ENCODE results near the gene ARHGAP24. TPM values are rescaled to one million over a fixed set of nuclear protein-coding genes. Genes with fewer than 3 reads are reported as not detected.
"Not testable (repeated sequence)": the region's sequence is repeated elsewhere in the genome, so short reads cannot be mapped to it uniquely, and the experiment has no call there.

The ARHGAP24 gene
- total and polyA plus RNA-seq, 2 experiments from 2014 or later, result 19.5 to 29.6 TPM

GRCh38 chr4:85901500-85901899, 426.6 kb downstream of the ARHGAP24 start:
- H3K4me2 ChIP-seq, result no peak overlapping the region
- H3K27me3 ChIP-seq, result no peaks in the 10 kb centered on the region
- H3K9me3 ChIP-seq (ENCODE audit: low read depth), result no peaks in the 10 kb centered on the region
- no peak for DNase-seq (ENCODE audit: low spot score)
- no peaks in the 10 kb centered on the region for H3K9me2 ChIP-seq (replicated peaks; ENCODE audit: insufficient read depth)
- no peaks in the 10 kb centered on the region for H3K79me2 ChIP-seq
- H4K20me1 ChIP-seq (ENCODE audit: insufficient read depth, poor library complexity, severe bottlenecking), result no peaks in the 10 kb centered on the region
- H2AFZ ChIP-seq, result no peak overlapping the region
- H3K4me3 ChIP-seq, result no peak overlapping the region
- no peaks in the 10 kb centered on the region for H3K4me1 ChIP-seq (ENCODE audit: insufficient read depth)
- no peak overlapping the region for H3K27ac ChIP-seq
- TF ChIP-seq EZH2 (IDR thresholded peaks at IDR 0.05; ENCODE audit: borderline replicate concordance) (no peak), EZH2phosphoT487 (IDR thresholded peaks at IDR 0.05; ENCODE audit: low read depth, severe bottlenecking, unreplicated experiment) (no peak)
- TF ChIP-seq, protein P1, sequence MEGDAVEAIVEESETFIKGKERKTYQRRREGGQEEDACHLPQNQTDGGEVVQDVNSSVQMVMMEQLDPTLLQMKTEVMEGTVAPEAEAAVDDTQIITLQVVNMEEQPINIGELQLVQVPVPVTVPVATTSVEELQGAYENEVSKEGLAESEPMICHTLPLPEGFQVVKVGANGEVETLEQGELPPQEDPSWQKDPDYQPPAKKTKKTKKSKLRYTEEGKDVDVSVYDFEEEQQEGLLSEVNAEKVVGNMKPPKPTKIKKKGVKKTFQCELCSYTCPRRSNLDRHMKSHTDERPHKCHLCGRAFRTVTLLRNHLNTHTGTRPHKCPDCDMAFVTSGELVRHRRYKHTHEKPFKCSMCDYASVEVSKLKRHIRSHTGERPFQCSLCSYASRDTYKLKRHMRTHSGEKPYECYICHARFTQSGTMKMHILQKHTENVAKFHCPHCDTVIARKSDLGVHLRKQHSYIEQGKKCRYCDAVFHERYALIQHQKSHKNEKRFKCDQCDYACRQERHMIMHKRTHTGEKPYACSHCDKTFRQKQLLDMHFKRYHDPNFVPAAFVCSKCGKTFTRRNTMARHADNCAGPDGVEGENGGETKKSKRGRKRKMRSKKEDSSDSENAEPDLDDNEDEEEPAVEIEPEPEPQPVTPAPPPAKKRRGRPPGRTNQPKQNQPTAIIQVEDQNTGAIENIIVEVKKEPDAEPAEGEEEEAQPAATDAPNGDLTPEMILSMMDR (IDR thresholded peaks at IDR 0.05; ENCODE audit: poor library complexity), result no peak
- no peaks in the 10 kb centered on the region for H3K36me3 ChIP-seq (replicated peaks; ENCODE audit: insufficient read depth, low read depth)

DNA sequence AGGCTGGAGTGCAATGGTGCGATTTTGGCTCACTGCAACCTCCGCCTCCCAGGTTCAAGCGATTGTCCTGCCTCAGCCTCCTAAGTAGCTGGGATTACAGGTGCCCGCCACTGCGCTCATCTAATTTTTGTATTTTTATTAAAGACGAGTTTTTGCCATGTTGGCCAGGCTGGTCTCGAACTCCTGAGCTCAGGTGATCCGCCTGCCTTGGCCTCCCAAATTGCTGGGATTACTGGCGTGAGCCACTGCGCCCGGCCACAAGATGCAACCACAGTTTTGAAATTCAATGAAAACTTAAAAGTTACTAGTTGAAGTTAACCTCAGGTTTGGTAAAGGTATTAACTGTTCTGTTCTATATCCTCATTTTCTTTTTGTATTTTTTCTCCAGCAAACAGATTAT, 427.7 kb downstream of the ARHGAP24 start:
- H3K36me3 ChIP-seq (replicated peaks; ENCODE audit: insufficient read depth, low read depth); H3K4me3 ChIP-seq; H4K20me1 ChIP-seq (ENCODE audit: insufficient read depth, poor library complexity, severe bottlenecking); H2AFZ ChIP-seq; H3K79me2 ChIP-seq; DNase-seq (ENCODE audit: low spot score); H3K27me3 ChIP-seq; H3K9me2 ChIP-seq (replicated peaks; ENCODE audit: insufficient read depth); H3K27ac ChIP-seq; H3K9me3 ChIP-seq (ENCODE audit: low read depth); H3K4me2 ChIP-seq; H3K4me1 ChIP-seq (ENCODE audit: insufficient read depth): not testable (repeated sequence)
- WGBS (ENCODE audit: low lambda C conversion rate, missing lambda C conversion rate), result 97% methylated on average over 11 of the region's 11 CpGs

DNA sequence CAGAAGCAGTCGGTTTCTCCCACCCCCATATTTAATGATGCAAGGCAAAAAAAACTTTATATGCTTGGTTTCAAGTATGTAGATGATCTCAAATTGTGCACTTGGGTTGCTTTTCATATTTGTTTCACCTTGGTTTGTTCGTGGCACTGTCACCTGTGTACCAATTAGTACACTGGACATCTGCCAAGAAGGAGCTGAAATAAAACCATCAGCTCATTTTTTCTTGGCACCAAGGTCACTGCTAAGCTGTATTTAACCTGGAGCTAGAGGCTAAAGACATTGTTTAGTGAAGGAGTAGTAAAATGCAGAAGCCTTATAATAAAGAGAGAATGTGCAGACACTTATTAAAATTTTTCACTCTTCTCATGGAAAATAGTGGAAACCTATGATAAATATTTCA, 430.8 kb downstream of the ARHGAP24 start:
- Histone ChIP-seq H2AFZ (no peak overlapping the region), H3K4me1 (ENCODE audit: insufficient read depth) (no peaks in the 10 kb centered on the region), H3K4me3 (no peak overlapping the region), H3K36me3 (replicated peaks; ENCODE audit: insufficient read depth, low read depth) (no peaks in the 10 kb centered on the region), H3K9me2 (replicated peaks; ENCODE audit: insufficient read depth) (no peaks in the 10 kb centered on the region), H3K79me2 (peaks cover 2% of the 10 kb centered on the region), H3K4me2 (no peak overlapping the region), H3K27me3 (no peaks in the 10 kb centered on the region), H3K27ac (no peak overlapping the region), H3K9me3 (ENCODE audit: low read depth) (no peaks in the 10 kb centered on the region), H4K20me1 (ENCODE audit: insufficient read depth, poor library complexity, severe bottlenecking) (no peaks in the 10 kb centered on the region)
- whole genome bisulfite sequencing (ENCODE audit: low lambda C conversion rate, missing lambda C conversion rate), result 84% methylated on average over 2 of the region's 2 CpGs
- TF ChIP-seq, protein P1 (IDR thresholded peaks at IDR 0.05; ENCODE audit: poor library complexity), result no peak
- TF ChIP-seq EZH2phosphoT487 (IDR thresholded peaks at IDR 0.05; ENCODE audit: low read depth, severe bottlenecking, unreplicated experiment) (no peak), EZH2 (IDR thresholded peaks at IDR 0.05; ENCODE audit: borderline replicate concordance) (no peak)
- no peak for DNase-seq (ENCODE audit: low spot score)

GRCh38 chr4:85907001-85907400, 432.1 kb downstream of the ARHGAP24 start:
- Histone ChIP-seq H3K79me2 (peaks cover 2% of the 10 kb centered on the region), H3K9me3 (ENCODE audit: low read depth) (no peaks in the 10 kb centered on the region), H3K36me3 (replicated peaks; ENCODE audit: insufficient read depth, low read depth) (no peaks in the 10 kb centered on the region), H3K9me2 (replicated peaks; ENCODE audit: insufficient read depth) (no peaks in the 10 kb centered on the region), H3K4me3 (no peak overlapping the region), H3K4me1 (ENCODE audit: insufficient read depth) (no peaks in the 10 kb centered on the region), H3K27me3 (no peaks in the 10 kb centered on the region), H2AFZ (no peak overlapping the region), H3K4me2 (no peak overlapping the region), H4K20me1 (ENCODE audit: insufficient read depth, poor library complexity, severe bottlenecking) (no peaks in the 10 kb centered on the region), H3K27ac (no peak overlapping the region)
- 91% methylated on average over 2 of the region's 2 CpGs for WGBS (ENCODE audit: low lambda C conversion rate, missing lambda C conversion rate)
- DNase-seq (ENCODE audit: low spot score), result no peak
- TF ChIP-seq EZH2phosphoT487 (IDR thresholded peaks at IDR 0.05; ENCODE audit: low read depth, severe bottlenecking, unreplicated experiment) (no peak), EZH2 (IDR thresholded peaks at IDR 0.05; ENCODE audit: borderline replicate concordance) (no peak)
- TF ChIP-seq, protein P1 (IDR thresholded peaks at IDR 0.05; ENCODE audit: poor library complexity), result no peak
